Hippocampal formation (tissue), 2 donors: ENCODE measurements around the gene KRTAP5-4.
"Not testable (repeated sequence)": the region's sequence is repeated elsewhere in the genome, so short reads cannot be mapped to it uniquely, and the experiment has no call there.

Experiments used
- DNase-seq, 2 donors: peaks; one replicate each; lab custom pipeline; 2025; lab: John Stamatoyannopoulos, UW

KRTAP5-4 gene, protein sequence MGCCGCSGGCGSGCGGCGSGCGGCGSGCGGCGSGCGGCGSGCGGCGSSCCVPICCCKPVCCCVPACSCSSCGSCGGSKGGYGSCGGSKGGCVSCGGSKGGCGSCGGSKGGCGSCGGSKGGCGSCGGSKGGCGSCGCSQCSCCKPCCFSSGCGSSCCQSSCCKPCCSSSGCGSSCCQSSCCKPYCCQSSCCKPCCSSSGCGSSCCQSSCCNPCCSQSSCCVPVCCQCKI

DNA sequence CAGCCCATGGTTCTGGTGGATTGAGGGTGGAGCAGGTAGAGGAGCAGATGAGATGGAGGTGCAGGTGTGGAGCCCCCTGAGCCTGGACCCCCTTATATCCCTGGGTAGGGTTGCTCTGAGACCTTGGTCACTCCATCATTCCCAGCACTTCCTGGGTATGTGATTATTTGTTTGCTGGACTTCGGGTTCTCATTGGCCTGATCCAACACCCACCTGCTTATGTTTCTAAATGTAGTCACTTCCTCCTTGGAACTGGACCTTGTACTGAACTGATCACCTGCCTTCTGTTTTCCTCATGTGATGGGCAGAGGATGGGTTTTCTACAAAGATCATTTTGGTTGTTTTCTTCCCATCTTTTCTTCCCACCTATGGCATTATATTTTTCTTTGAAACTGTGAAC, at the start of gene KRTAP5-4:
Gene KRTAP5-4 (minus strand): TSS at position 53 of the 400 bp plus-strand sequence. CDS start 45 bp downstream, at position 8.
- DNase-seq = no peak

DNA sequence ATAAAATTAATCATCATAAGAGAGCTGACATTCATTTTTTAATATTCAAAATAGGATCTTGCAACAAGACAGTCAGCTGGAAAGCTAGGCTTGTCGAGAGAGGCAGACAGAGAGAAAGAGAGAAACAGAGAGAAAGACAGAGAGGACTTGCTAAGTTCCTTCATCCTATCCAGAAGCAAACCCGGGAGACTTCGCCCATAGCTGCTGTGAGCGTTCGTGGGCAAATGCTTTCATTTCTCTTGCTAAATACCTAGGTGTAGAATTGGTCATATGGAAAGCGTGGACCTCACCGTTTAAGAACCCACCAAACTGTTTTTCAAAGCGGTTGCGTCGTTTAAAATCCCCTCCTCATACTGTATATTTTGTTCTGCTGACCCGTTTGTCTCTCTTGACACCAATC, 49.7 kb upstream of the KRTAP5-4 start:
- no peak for DNase-seq

DNA sequence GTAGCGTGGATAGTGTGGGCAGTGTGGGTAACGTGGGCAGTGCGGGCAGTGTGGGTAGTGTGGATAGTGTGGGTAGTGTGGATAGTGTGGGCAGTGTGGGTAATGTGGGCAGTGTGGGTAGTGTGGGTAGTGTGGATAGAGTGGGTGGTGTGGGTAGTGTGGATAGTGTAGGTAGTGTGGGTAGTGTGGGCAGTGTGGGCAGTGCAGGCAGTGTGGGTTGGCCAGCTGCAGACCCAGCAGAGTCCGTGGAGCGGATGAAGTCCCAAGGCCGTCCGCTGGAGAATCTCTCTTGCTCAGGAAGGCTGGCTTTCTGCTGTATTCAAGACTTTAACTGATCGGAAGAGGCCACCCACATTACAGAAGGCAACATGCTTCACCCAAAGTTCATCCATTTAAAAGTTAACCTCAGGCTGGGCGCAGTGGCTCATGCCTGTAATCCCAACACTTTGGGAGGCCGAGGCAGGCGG, 49.0 kb upstream of the KRTAP5-4 start:
- DNase-seq = no peak

DNA sequence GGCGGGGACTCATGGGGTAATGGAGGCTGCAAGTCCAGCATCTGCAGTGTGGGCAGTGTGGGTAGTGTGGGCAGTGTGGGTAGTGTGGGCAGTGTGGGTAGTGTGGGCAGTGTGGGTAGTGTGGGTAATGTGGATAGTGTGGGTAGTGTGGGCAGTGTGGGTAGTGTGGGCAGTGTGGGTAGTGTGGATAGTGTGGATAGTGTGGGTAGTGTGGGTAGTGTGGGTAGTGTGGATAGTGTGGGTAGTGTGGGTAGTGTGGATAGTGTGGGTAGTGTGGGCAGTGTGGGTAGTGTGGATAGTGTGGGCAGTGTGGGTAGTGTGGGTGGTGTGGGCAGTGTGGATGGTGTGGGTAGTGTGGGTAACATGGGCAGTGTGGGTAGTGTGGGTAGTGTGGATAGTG, 48.5 kb upstream of the KRTAP5-4 start:
- not testable (repeated sequence) for DNase-seq

DNA sequence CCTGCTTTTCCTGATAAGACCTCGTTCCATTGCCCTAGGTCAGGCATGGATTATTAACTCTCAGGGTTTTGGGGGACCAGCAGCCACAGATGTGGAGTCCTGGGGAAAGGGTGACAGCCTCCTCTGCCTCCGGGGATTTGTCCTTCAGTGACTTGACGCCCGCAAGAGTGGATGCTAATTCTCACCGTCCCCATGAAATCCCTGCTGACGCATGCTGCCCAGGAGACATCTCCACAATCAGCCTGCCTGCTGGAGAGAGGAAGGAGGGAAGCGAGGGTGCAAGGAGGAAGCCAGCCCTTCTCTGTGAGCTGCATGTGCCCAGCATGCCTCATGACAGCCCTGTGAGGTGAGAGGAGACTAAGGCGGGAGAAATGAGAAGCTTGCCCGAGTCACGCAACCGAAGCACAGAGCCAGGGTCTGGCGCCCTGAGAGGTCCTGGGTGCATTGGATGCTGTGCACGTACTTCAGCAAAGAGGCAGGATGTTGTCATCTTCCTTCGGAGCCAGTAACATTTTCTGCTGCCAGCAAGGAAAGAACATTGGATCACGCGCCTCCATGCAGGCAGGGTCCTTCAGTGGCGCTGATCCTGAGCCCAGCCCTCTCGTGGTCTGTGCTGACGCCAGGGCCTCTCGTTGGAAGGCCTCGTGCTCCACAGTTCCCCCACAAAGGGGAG, 47.7 kb upstream of the KRTAP5-4 start:
- DNase-seq = peak in 1 of 2 donors; percentile 3

DNA sequence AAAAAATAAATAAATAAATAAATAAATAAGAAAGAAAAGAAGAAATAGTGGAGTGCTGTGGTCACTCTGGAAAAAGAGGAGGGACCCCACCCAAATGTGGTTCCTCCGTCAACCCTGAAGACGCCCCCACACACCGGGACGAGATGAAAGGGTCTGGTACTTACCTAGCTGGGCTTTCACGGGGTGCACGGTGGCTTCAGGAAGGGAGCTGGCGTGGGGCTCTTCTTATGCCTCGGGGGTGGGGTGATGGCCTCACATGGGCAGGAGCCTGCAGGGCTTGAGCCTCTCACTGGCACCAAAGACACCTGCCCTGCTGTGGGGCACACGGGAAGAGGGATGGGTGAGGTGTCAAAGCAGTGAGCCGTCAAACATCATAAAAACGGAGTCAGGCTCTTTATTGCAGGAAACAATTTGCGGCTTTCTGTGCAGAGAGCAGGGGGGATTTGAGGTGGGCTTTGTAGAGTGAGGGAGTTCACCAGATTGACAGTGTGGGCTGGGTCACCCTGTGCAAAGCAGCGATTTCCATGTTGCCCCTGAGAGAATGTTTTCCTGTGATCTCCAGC, 47.1 kb upstream of the KRTAP5-4 start:
- DNase-seq = no peak

DNA sequence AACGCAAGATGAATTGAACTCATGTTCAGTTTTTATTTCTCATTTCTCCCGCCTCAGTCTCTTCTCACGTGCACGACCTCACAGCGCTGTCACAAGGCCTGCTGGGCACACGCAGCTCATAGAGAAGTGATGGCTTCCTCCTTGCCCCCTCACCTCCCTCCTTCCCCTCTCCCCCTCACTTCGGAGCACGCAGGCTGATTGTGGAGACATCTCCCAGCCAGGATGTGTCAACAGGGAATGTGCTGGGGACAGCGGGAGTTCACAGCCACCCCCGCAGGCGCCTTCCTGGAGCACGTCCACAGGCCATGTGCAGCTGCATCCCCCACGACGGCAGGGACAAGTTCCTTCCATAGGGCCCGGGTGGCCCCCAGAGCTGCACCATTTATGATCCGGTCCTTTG, 46.0 kb upstream of the KRTAP5-4 start:
- no peak for DNase-seq

DNA sequence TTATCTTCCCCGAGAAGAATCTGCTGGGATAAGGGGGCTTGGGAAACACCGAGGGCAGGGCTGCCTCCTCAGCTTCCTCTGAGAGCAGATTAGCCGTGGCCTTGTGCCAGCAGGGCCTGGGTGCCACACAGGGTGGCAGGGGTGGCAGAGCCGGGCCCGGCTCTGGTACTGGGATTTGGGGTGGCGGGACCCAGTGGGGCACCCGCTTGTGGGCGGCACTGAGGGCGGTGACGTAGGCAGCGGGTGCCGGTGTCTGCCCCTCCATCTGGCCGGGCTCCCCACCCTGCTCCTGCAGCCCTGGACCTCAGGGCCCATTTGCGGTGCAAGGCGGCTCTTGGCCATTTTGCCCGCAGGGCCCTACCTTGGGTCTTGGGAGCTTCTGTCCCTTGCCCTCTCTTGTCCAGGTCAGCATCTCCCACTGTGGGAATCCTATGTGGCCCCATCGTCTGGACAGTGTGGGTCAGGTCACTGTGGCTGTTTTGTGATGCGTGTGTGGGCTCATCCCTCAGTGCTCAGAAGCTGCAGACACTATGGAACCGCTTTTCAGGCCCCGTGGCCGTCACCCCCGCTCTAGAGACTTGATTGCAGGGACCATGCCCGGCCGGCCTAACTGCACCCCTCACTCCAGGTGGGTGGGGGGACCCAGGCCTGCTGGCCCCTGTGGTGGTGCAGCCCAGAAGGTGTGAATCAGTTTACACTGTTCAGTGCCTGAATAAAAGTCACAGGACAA, 45.3 kb upstream of the KRTAP5-4 start:
- no peak for DNase-seq

DNA sequence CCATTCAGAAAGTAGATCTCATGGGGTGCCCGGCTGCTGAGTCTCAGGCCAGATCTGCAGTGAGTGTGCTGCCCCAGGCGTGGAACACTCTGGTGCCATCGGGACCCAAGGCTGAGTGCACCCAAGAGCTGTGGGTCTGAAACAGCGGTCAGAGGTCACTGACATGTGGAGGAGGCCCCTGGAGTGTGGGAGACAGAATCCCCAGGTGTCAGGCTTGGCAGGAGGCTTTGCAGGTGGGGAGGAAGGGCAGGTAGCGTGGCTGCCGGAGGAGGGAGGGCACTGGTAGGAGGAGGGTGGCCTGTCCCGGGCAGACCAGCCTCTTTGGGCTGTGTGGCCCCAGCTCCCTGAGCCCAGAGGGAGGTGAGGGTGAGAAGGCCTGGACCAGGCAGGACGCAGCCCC, 43.4 kb upstream of the KRTAP5-4 start:
- DNase-seq = no peak

DNA sequence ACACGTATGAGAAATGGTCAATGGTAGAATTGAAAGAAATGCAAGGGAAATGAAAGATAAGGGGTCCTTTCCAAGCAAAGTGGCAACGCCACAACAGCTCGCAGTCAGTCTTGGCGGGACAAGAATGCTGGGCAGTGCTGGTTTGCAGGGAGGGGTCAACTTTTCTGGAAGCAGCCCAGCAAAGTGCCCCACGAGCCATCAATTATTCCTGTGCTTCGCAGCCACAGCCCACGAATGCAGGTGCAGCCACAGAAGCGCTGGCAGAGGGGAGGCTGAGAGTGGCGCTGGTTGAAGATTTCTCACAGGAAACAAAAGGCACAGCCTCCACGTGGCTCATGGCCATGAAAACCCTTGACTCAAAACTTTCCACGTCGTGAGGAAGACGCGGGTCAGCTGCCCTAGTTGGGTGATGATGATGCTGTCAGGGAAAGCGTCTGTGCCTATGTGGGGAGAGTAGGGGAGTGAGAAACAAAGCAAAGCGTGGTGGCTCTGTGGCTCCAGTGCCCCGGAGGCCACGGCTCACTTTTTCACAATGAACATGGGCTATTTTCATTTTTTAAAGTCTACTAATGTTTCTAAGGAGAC, 40.9 kb upstream of the KRTAP5-4 start:
- DNase-seq = not testable (repeated sequence)

DNA sequence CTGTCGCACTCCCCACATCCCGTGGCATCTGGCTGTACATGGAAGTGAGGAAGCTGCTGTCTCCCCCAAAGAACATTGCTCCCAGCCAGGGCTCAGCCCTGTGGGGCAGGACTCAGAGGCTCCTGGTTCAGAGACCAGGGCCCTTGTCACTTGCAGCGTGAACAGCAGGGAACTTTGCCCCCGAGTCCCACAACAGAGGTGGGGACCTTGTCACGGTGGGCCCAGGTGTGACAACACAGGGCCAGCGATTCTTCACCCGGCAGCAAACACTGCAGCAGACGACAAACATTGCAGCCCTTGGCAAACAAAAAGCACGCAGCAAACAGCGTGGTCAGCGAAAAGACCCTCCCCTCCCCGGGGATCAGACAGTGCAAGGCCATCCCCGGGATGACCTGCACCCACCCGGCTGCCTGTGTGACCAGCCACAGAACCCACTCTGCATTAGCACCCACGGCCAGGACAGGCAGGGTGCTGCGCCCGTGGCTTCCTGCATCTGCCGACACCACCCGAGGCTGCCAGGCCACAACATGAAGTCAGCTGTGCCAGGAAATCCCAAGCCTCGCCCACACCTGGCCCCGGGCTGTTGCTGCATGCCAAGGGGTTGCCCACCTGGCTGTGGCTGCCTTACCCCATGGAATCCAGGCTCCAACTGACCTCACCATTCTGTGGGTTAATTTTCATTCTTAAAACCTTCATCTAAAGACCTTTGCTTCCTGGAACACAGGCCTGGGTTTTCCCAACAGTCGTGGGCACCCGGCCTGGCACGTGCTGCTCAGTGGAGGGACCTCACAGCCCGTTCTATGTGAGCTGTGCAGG, 39.7 kb upstream of the KRTAP5-4 start:
- not testable (repeated sequence) for DNase-seq

DNA sequence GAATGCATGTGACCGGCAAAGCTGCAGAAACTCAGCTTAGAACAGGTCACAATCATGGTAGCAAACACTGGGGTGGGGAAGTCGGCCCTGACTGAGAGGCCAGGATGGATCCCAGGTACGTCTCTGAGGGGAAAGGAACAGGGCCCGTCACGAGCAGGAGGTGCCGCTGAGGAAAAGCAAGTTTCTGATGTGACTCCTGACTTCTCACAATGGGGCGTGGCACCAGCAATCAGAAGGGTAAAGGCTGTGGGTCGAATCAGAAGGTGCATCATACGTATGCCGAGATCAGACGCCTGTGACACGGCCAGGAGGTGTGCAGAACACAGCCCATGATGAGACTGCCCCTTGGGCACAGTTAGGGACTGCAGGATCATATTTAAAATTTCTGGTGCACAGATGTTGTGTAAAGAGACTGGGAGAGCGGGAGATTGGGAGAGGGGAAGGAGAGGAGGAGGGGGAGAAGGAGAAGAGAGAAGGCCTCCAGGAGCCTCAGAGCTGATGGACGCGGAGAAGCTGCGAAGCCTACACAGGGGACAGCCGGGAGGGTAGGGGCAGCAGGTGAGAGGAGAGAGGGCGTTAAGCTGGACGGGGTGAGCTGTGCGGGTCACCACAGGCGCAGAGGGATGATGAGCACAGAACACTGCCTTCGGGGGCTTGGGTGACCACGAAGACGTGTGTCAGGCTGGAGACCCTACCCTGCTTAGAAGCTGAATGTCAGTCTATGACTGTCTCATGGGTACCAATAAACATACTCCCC, 38.4 kb upstream of the KRTAP5-4 start:
- DNase-seq = no peak

DNA sequence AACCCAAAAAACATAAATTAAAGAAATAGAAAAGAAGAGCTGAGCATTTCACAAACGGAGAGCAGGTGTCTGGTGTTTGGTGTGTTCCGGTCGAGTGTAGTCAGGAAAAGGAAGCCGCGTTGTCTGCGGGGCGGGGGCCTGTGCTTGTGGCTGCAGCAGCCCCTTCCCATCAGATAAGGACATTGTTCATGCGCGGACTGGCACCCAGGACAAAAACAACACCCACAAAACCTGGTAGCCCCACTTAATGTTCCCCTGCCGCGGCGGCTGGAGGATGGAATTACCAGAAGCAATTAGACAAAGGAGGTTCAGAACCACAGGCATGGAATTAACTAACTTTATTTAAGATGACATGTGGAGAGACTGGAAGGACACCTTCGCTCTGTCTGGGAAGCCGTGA, 37.6 kb upstream of the KRTAP5-4 start:
- no peak for DNase-seq

DNA sequence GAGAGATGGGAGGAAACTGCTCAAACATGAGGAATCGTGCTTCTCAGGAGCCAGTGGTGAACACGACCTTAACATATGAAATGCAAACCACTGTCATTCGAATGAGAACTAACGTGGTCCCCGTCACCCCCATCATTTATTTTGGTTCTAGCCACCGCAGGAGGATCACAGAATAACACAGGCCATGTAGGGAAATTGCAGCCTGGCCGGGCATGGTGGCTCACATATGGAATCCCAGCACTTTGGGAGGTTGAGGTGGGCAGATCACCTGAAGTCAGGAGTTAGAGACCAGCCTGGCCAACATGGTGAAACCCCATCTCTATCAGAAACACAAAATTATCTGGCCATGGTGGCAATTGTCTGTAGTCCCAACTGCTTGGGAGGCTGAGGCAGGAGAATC, 34.7 kb upstream of the KRTAP5-4 start:
- no peak for DNase-seq

DNA sequence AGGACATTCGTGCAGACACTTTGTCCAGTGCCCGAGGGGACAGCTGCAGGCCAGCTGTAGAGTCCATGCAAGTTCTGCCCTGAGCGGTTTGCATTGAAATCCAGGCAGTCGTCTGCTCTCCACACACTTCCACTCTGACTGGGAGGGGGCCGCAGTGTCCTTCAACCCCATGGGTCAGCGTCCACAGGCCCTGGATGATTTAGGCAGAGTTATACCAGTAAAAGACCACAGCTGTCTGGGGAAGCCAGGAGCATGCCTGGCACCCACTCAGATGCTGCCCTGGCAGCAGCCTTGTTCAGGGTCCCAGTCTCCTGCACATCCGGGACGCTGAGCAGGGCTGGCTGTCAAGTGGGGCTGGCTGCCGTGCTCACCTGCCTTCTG, 34.1 kb upstream of the KRTAP5-4 start:
- no peak for DNase-seq

DNA sequence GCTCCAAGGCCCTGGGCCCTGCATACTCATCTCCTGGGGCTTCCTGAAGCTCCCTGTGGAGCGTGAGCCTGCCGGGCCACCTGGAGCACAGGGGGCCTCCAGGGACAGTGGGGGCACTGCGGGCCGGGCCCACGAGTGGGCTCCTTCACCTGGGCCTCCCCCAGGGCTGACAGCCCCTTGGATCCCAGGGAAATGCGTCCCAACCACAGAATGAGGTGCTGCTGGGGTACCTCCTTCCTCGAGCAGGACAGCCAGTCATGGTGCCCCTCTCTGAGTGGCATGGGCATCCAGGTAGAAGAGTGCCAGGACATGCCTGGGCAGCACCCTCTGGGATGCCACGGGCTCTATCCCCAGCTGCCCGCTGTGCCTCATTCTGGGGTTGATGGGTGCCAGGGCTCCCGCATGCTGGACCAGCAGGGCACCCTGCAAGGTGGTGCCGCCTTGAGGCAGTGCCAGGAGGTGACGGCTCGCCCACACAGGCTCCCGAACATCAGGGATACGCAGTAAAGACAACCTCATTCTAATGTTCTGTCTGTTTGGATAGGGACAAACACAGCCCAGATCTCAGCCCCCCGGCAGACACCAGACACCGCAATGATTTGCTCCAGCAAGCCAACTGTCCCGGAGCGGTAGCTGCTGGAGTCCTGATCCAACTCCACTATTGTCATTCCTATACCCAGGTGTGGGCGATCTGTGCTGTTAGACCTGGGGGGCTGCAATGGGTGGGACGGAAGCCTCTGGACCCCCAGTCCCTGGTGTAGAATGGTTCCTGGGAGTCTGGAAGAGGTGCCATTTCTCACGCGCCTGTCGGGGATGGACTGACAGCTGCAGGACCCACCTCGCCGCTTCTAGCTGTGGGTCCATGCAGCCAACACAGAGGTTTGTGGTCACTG, 33.5 kb upstream of the KRTAP5-4 start:
- no peak for DNase-seq

DNA sequence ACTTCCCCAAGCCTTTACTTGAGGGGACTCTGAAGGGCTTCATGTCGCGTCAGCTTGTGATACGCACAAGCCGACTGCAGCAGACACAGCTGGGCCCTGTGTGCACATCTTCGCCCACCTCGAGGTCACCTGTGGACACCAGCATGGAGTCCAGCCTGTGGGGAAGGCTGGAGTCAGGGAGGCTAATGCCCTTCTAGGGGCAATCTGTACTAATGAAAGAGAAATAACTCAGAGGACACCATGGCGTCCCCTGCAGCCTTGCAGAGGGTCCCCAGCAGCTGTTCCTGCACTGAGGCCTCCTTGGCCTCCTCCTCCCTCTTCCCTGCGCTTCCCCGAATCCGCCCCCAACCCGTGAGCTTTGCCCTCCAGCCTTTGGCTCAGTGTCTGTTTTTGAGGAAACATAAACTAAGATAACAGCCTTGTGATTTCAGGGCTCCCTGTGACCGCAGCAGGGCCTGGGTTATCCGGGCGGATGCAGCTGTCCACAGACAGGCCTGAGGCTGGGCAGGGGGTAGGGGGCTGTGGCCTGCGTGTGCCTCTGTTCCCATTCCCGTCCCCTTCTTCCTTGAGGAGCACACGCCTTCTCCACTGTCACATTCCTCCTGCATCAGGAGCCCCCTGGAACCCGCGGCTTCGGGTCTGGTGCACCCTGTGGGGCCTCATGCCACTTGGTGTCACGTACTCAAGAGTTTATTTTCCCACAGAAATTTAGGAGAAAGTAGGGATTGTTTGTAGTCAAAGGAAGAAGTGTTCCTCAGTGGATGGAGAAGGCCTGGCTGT, 32.6 kb upstream of the KRTAP5-4 start:
- DNase-seq = no peak

DNA sequence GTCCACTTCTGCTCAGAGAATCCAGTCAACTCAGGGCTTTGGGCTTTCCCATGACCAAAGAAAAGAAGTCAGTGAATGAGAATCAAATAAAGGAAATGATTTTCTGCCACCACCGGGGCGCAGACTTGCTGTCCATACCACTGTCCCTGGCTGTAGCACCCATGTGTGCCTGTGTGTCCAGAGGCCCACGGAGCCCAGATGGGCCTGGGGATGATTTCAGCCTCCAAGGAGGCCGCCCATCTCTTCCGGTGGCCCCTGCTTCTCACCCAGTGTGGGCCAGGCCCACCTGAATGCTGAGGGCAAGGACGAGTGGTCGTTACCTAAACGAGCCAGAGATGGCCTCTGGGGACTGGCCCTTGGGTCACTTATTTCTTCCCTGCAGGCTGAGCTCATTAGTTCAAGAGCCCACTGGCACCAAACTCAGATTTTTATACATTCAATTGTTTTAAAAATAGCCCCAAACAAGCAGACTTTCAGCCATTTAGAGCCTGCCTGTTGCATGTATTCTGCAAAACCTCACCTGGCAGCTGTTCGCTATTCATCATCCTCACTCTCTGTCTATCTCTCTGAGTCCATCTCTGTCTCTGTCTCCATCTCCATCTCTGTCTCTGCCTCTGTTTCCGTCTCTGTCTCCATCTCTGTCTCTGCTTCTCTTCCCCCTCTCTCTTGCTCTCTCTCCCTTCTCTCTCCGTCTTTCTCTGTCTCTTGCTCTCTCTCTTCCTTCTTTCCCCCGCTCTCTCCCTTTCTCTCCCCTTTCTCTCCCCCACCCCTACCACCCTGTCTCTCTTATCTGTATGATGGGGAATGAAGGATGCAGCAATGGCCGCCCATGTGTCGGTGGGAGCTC, 31.8 kb upstream of the KRTAP5-4 start:
- DNase-seq = no peak
